ENCODE measurements around the gene PDILT.
"Not testable (repeated sequence)": the region's sequence is repeated elsewhere in the genome, so short reads cannot be mapped to it uniquely, and the experiment has no call there.

DNA sequence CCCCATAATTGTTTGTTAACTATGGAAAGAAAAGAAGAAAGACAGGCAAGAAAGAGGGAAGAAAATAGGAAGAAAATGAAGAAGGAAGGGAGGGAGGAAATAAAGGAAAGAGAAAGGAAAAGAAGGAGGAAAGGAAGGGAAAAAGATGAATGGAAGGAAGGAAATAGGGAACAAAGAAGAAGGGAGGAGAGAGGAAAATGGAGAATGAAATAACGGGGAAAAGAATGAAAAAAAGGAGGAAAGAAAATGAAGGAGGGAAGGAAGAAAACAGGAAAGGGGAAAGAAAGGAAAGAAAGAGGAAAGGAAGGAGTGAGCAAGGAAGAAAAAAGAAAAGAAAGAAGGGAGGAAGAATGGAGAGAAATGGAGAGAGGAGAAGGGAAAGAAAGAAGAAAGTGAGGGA lies 25.9 kb upstream of the PDILT start:
- TF ChIP-seq, protein P1, sequence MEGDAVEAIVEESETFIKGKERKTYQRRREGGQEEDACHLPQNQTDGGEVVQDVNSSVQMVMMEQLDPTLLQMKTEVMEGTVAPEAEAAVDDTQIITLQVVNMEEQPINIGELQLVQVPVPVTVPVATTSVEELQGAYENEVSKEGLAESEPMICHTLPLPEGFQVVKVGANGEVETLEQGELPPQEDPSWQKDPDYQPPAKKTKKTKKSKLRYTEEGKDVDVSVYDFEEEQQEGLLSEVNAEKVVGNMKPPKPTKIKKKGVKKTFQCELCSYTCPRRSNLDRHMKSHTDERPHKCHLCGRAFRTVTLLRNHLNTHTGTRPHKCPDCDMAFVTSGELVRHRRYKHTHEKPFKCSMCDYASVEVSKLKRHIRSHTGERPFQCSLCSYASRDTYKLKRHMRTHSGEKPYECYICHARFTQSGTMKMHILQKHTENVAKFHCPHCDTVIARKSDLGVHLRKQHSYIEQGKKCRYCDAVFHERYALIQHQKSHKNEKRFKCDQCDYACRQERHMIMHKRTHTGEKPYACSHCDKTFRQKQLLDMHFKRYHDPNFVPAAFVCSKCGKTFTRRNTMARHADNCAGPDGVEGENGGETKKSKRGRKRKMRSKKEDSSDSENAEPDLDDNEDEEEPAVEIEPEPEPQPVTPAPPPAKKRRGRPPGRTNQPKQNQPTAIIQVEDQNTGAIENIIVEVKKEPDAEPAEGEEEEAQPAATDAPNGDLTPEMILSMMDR (IDR thresholded peaks at IDR 0.05) = not testable (repeated sequence)
- TF ChIP-seq POLR2A, POLR2AphosphoS5 (IDR thresholded peaks at IDR 0.05): not testable (repeated sequence)
